Activated T-cell treated with anti-CD3 and anti-CD28 coated beads for 1 hour (primary cell): ENCODE data around the gene DHX8.
A peak's percentile ranks its signal among the peaks of the same experiment; 100 is the strongest.
"Not testable (repeated sequence)": the region's sequence is repeated elsewhere in the genome, so short reads cannot be mapped to it uniquely, and the experiment has no call there.

Experiments
- DNase-seq: peaks from one replicate; pipeline ENCODE4 v3.0.0-alpha.2; 2020; ENCODE audit warnings: low read depth

The DHX8 gene

GRCh38 chr17:43483674-43484551 lies at the start of gene DHX8:
Gene DHX8, plus strand, starts transcription at chr17:43483975. Its CDS starts 63 bp downstream, at chr17:43484038.
- DNase-seq, result peak; percentile 98

- DNase-seq, result no peak
Measured at GRCh38 chr17:43434902-43435319, 48.9 kb upstream of the DHX8 start.

- DNase-seq, result no peak
Measured at GRCh38 chr17:43437756-43438155, 46.0 kb upstream of the DHX8 start.

GRCh38 chr17:43438626-43439025 lies 45.1 kb upstream of the DHX8 start:
- no peak for DNase-seq

GRCh38 chr17:43439041-43439440 lies 44.7 kb upstream of the DHX8 start:
- DNase-seq, result no peak

- no peak for DNase-seq
Measured at GRCh38 chr17:43442711-43443110, 41.1 kb upstream of the DHX8 start.

- DNase-seq, result no peak
Measured at GRCh38 chr17:43443381-43443780, 40.4 kb upstream of the DHX8 start.

GRCh38 chr17:43444223-43445008 lies 39.4 kb upstream of the DHX8 start:
- DNase-seq, result no peak

- no peak for DNase-seq
Measured at GRCh38 chr17:43445009-43445589, 38.7 kb upstream of the DHX8 start.

GRCh38 chr17:43446773-43447172 lies 37.0 kb upstream of the DHX8 start:
- DNase-seq, result no peak

GRCh38 chr17:43448720-43449469 lies 34.9 kb upstream of the DHX8 start:
- no peak for DNase-seq

GRCh38 chr17:43449470-43450248 lies 34.1 kb upstream of the DHX8 start:
- DNase-seq, result no peak

GRCh38 chr17:43450791-43451190 lies 33.0 kb upstream of the DHX8 start:
- not testable (repeated sequence) for DNase-seq

- not testable (repeated sequence) for DNase-seq
Measured at GRCh38 chr17:43451741-43452140, 32.0 kb upstream of the DHX8 start.

GRCh38 chr17:43453331-43453812 lies 30.4 kb upstream of the DHX8 start:
- DNase-seq, result no peak

- DNase-seq, result no peak
Measured at GRCh38 chr17:43454868-43455267, 28.9 kb upstream of the DHX8 start.

GRCh38 chr17:43456029-43456428 lies 27.7 kb upstream of the DHX8 start:
- DNase-seq, result no peak

- no peak for DNase-seq
Measured at GRCh38 chr17:43456661-43457361, 27.0 kb upstream of the DHX8 start.

GRCh38 chr17:43457362-43457692 lies 26.4 kb upstream of the DHX8 start:
- DNase-seq, result no peak

- not testable (repeated sequence) for DNase-seq
Measured at GRCh38 chr17:43459878-43460277, 23.9 kb upstream of the DHX8 start.
